NCI-H446 treated with DMSO at 0.1 percent for 48 hours (cell line): Measurements from ENCODE around the gene KIF13A.
"Not testable (repeated sequence)": the region's sequence is repeated elsewhere in the genome, so short reads cannot be mapped to it uniquely, and the experiment has no call there.

Experiments used
- DNase-seq: peaks from one replicate; lab custom pipeline; 2025; lab: John Stamatoyannopoulos, UW

KIF13A gene

GRCh38 chr6:17932330-17932852 lies 55.0 kb downstream of the KIF13A start:
- peak; percentile 57 for DNase-seq

- DNase-seq, result no peak
These were observed 56.2 kb downstream of the KIF13A start for GRCh38 chr6:17931227-17931626.

GRCh38 chr6:17930321-17930993 lies 57.0 kb downstream of the KIF13A start:
- DNase-seq, result no peak

GRCh38 chr6:17928514-17929430 lies 58.7 kb downstream of the KIF13A start:
- DNase-seq, result no peak

- DNase-seq, result no peak
These were observed 59.7 kb downstream of the KIF13A start for GRCh38 chr6:17927705-17928104.

- no peak for DNase-seq
These were observed 64.0 kb downstream of the KIF13A start for GRCh38 chr6:17923401-17923863.

GRCh38 chr6:17921454-17921853 lies 66.0 kb downstream of the KIF13A start:
- no peak for DNase-seq

- DNase-seq, result no peak
These were observed 67.9 kb downstream of the KIF13A start for GRCh38 chr6:17919496-17919895.

GRCh38 chr6:17917837-17918763 lies 69.3 kb downstream of the KIF13A start:
- DNase-seq, result no peak

- DNase-seq, result no peak
These were observed 72.8 kb downstream of the KIF13A start for GRCh38 chr6:17914651-17915050.

- DNase-seq, result no peak
These were observed 74.9 kb downstream of the KIF13A start for GRCh38 chr6:17912521-17912920.

- DNase-seq, result not testable (repeated sequence)
These were observed 75.8 kb downstream of the KIF13A start for GRCh38 chr6:17911656-17912055.

GRCh38 chr6:17910189-17910588 lies 77.2 kb downstream of the KIF13A start:
- no peak for DNase-seq

- DNase-seq, result no peak
These were observed 78.6 kb downstream of the KIF13A start for GRCh38 chr6:17908831-17909230.

GRCh38 chr6:17907406-17908229 lies 79.8 kb downstream of the KIF13A start:
- peak; percentile 72 for DNase-seq

GRCh38 chr6:17905611-17906592 lies 81.5 kb downstream of the KIF13A start:
- no peak for DNase-seq

GRCh38 chr6:17904491-17905120 lies 82.8 kb downstream of the KIF13A start:
- no peak for DNase-seq

- DNase-seq, result no peak
These were observed 84.5 kb downstream of the KIF13A start for GRCh38 chr6:17902974-17903373.

GRCh38 chr6:17901493-17901892 lies 85.9 kb downstream of the KIF13A start:
- no peak for DNase-seq
